K562 (cell line): Measurements from ENCODE around the gene C19orf12. TPM values are rescaled to one million over a fixed set of nuclear protein-coding genes. Genes with fewer than 3 reads are reported as not detected.

Experiments
- ASH1L ChIP-seq: fragments of 450-650 bp; IDR thresholded peaks from 2 replicates; pipeline ENCODE4 v1.6.1; 2018; ENCODE audit warnings: borderline replicate concordance, mild to moderate bottlenecking, low read depth; ENCODE audit not compliant: partially characterized antibody
- COPS2 ChIP-seq: fragments of 450-650 bp; conservative IDR thresholded peaks from 2 replicates; pipeline ENCODE4 v1.6.1; 2016; ENCODE audit warnings: mild to moderate bottlenecking, moderate library complexity
- ERF ChIP-seq: fragments of 450-650 bp; formaldehyde crosslinking; IDR thresholded peaks from 2 replicates; pipeline ENCODE4 v1.4.0; 2020; ENCODE audit warnings: mild to moderate bottlenecking, mixed read lengths
- GTF3C2 ChIP-seq: IDR thresholded peaks from 3 replicates; pipeline ENCODE4 v1.6.1; 2011; ENCODE audit warnings: borderline replicate concordance, mild to moderate bottlenecking, moderate library complexity; ENCODE audit not compliant: insufficient read length; ENCODE audit errors: extremely low read depth
- IRF1 ChIP-seq: sonication (generic); formaldehyde crosslinking; IDR thresholded peaks from 2 replicates; pipeline ENCODE4 v1.8.0; 2022; ENCODE audit warnings: missing genetic modification reagents, mild to moderate bottlenecking, borderline replicate concordance
- KDM5B ChIP-seq: fragments of 200-600 bp; sonication (generic); IDR thresholded peaks from 2 replicates; pipeline ENCODE4 v1.6.1; 2012; ENCODE audit warnings: low read depth, mild to moderate bottlenecking, moderate library complexity, low read length, control low read depth, inconsistent platforms; ENCODE audit not compliant: insufficient replicate concordance
- KLF13 ChIP-seq: fragments of 450-650 bp; IDR thresholded peaks from 2 replicates; pipeline ENCODE4 v1.6.1; 2016; ENCODE audit warnings: missing genetic modification characterization, low read depth, mild to moderate bottlenecking, missing compliant biosample characterization, moderate library complexity, borderline replicate concordance
- NELFE ChIP-seq: IDR thresholded peaks from 2 replicates; pipeline ENCODE4 v1.6.1; 2011; ENCODE audit warnings: mild to moderate bottlenecking; ENCODE audit not compliant: insufficient read depth, insufficient read length
- POLR3A ChIP-seq: IDR thresholded peaks from 2 replicates; pipeline ENCODE4 v1.6.1; 2011; ENCODE audit warnings: borderline replicate concordance, mild to moderate bottlenecking, moderate library complexity; ENCODE audit not compliant: insufficient read length, insufficient read depth; ENCODE audit errors: extremely low read depth
- RBFOX2 ChIP-seq: fragments of 200-400 bp; formaldehyde crosslinking; IDR thresholded peaks from 2 replicates; pipeline ENCODE4 v1.6.1; 2017; ENCODE audit warnings: low read depth, mild to moderate bottlenecking, low read length, moderate library complexity
- SMARCB1 ChIP-seq: IDR thresholded peaks from 2 replicates; pipeline ENCODE4 v1.6.1; 2011; ENCODE audit warnings: improper control_type of control experiment, low read depth; ENCODE audit not compliant: insufficient read length
- ZBTB17 ChIP-seq: fragments of 450-650 bp; formaldehyde crosslinking; IDR thresholded peaks from 2 replicates; pipeline ENCODE4 v1.4.0; 2020; ENCODE audit warnings: mild to moderate bottlenecking
- ZFPM2 ChIP-seq: fragments of 250-450 bp; sonication (Bioruptor Pico); IDR thresholded peaks from 2 replicates; pipeline ENCODE4 v1.5.1; 2022; ENCODE audit warnings: mild to moderate bottlenecking
- ZMIZ1 ChIP-seq, 2 experiments: fragments of 150-350 bp in 1 of 2; IDR thresholded peaks; 2 replicates each; pipeline ENCODE4 v1.6.1; 2012 to 2016; ENCODE audit warnings: low read depth in 2 of 2, low read length in 2 of 2, mild to moderate bottlenecking in 1 of 2, moderate library complexity in 1 of 2
- ZNF175 ChIP-seq: fragments of 200-800 bp; sonication (Bioruptor generic); IDR thresholded peaks from 2 replicates; pipeline ENCODE4 v1.6.1; 2016; ENCODE audit warnings: low read depth, mild to moderate bottlenecking, missing genetic modification characterization, missing compliant biosample characterization
- ZNF239 ChIP-seq: fragments of 250-450 bp; sonication (Bioruptor Pico); IDR thresholded peaks from 2 replicates; pipeline ENCODE4 v1.4.0; 2020; ENCODE audit warnings: mild to moderate bottlenecking
- ZNF445 ChIP-seq: fragments of 250-450 bp; sonication (Bioruptor Pico); IDR thresholded peaks from 2 replicates; pipeline ENCODE4 v1.4.0; 2020; ENCODE audit warnings: low read depth, mild to moderate bottlenecking, moderate library complexity
- polyA plus RNA-seq, 8 experiments: library from polyadenylated mRNA; depleted of rRNA in 4 of 8; stranded (reverse) in 5 of 8; unstranded in 3 of 8; fragments of >200 nt; fragmentation: Nextera tagmentation in 2 of 8; fragmentation: Illumina TruSeq in 1 of 8; extraction: Ambion mirVana in 2 of 8; extraction: Trizol in 1 of 8; gene quantifications; 2 replicates each; pipeline versions ENCODE4 v1.2.1 to v1.2.3, GENCODE V29; 2011 to 2014; ENCODE audit warnings: inconsistent platforms in 1 of 8, missing spikeins in 1 of 8
- total RNA-seq, 7 experiments: library from RNA; depleted of rRNA in 6 of 7; stranded (reverse); fragments of >200 nt in 6 of 7; fragmentation: Illumina TruSeq in 2 of 7; extraction: Trizol in 2 of 7; gene quantifications; 2 replicates each; pipeline versions ENCODE4 v1.2.1 to v1.2.3, GENCODE V29; 2011 to 2021; ENCODE audit warnings: low replicate concordance in 1 of 7

The C19orf12 gene
- total and polyA plus RNA-seq, 9 of the 15 experiments (the other 6 are each of a cell fraction or from before 2014, with no cell fraction given) = 1.9 to 14.5 (median 10.2) TPM

- TF ChIP-seq ZMIZ1 (IDR thresholded peaks at IDR 0.05; ENCODE audit: low read depth in 2 of 2, low read length in 2 of 2) (no peak), ZNF445 (CRISPR knock-in tag) (no peak), ZNF175 (no peak), POLR3A (no peak), NELFE (no peak), ZBTB17 (CRISPR knock-in tag) (no peak), ERF (CRISPR knock-in tag) (no peak), ASH1L (no peak), IRF1 (CRISPR knock-in tag) (no peak), ZFPM2 (CRISPR knock-in tag) (no peak), ZNF239 (CRISPR knock-in tag) (no peak), KDM5B (no peak), SMARCB1 (no peak), COPS2 (no peak), KLF13 (tag) (no peak), RBFOX2 (no peak), GTF3C2 (no peak)
Observed at GRCh38 chr19:29685326-29685725, 29.7 kb downstream of the C19orf12 start (continued).
